H1 (cell line): ENCODE results near the gene GAP43. TPM values are rescaled to one million over a fixed set of nuclear protein-coding genes. Genes with fewer than 3 reads are reported as not detected.

Experiments used
- CTCF ChIA-PET: fragments of 300-600 bp; sonication (Branson Sonifier 250); formaldehyde crosslinking; loops from one replicate; lab custom pipeline; 2021; ENCODE audit not compliant: partially characterized antibody; lab: Charles Lee
- POLR2A ChIA-PET: fragments of 300-600 bp; sonication (Branson Sonifier 250); formaldehyde crosslinking; loops from one replicate; lab custom pipeline; 2021; ENCODE audit warnings: inconsistent platforms; ENCODE audit not compliant: partially characterized antibody; lab: Charles Lee
- DNase-seq, 2 experiments: peaks; one replicate each; pipeline versions ENCODE4 v3.0.0 to v3.0.0-alpha.2; 2010 to 2022; ENCODE audit warnings: low spot score in 2 of 2, low read depth in 1 of 2, mixed read lengths in 1 of 2
- FAIRE-seq: peaks from 2 replicates; lab custom pipeline; 2011; peaks lifted over from hg19 to GRCh38; lab: Jason Lieb, UNC
- H2AFZ ChIP-seq: 2 replicates; pipeline ENCODE4 v1.8.1; 2012; ENCODE audit warnings: low read length, inconsistent platforms
- H2AK5ac ChIP-seq: 2 replicates; pipeline ENCODE4 v1.6.1; 2013; ENCODE audit warnings: low read depth, low read length
- H2BK120ac ChIP-seq: replicated peaks from 2 replicates; pipeline ENCODE3; 2013; ENCODE audit warnings: low read depth, low read length, inconsistent platforms
- H2BK12ac ChIP-seq: 2 replicates; pipeline ENCODE4 v1.6.1; 2013; ENCODE audit warnings: low read depth, low read length
- H2BK15ac ChIP-seq: 2 replicates; pipeline ENCODE4 v1.6.1; 2013; ENCODE audit warnings: low read length
- H2BK20ac ChIP-seq: 2 replicates; pipeline ENCODE4 v1.6.1; 2013; ENCODE audit warnings: low read length
- H2BK5ac ChIP-seq: 2 replicates; pipeline ENCODE4 v1.6.1; 2013; ENCODE audit warnings: low read depth, low read length
- H3K14ac ChIP-seq: 2 replicates; pipeline ENCODE4 v1.6.1; 2013; ENCODE audit warnings: inconsistent platforms; ENCODE audit not compliant: insufficient read length
- H3K18ac ChIP-seq: 2 replicates; pipeline ENCODE4 v1.6.1; 2013; ENCODE audit warnings: low read length; ENCODE audit errors: extremely low read depth
- H3K23ac ChIP-seq: 2 replicates; pipeline ENCODE4 v1.6.1; 2013; ENCODE audit warnings: inconsistent platforms; ENCODE audit not compliant: insufficient read length
- H3K23me2 ChIP-seq: 2 replicates; pipeline ENCODE4 v1.6.1; 2013; ENCODE audit warnings: low read depth, low read length
- H3K27ac ChIP-seq: 2 replicates; pipeline ENCODE4 v1.6.1; 2011; ENCODE audit warnings: low read depth, low read length, inconsistent platforms
- H3K27me3 ChIP-seq, 4 experiments: replicated peaks in 1 of 4; 1 replicate in 1 of 4; 2 replicates in 3 of 4; pipeline versions ENCODE4 v1.6.1 to v1.8.1; 2011 to 2013; ENCODE audit warnings: low read length in 3 of 4, mild to moderate bottlenecking in 3 of 4, inconsistent platforms in 2 of 4, mixed read lengths in 2 of 4, moderate library complexity in 1 of 4; ENCODE audit not compliant: control insufficient read depth in 3 of 4, insufficient read depth in 3 of 4; ENCODE audit errors: extremely low read depth in 1 of 4
- H3K36me3 ChIP-seq, 4 experiments: 2 replicates each; pipeline versions ENCODE4 v1.6.1 to v1.8.1; 2011 to 2013; ENCODE audit warnings: mild to moderate bottlenecking in 4 of 4, low read length in 3 of 4, moderate library complexity in 2 of 4, control low read depth in 1 of 4, inconsistent platforms in 1 of 4; ENCODE audit not compliant: insufficient read depth in 4 of 4, control insufficient read depth in 2 of 4
- H3K4ac ChIP-seq: replicated peaks from 2 replicates; pipeline ENCODE3; 2013; ENCODE audit warnings: low read length, low read depth, mixed read lengths, inconsistent platforms; ENCODE audit not compliant: insufficient read length
- H3K4me1 ChIP-seq, 4 experiments: replicated peaks in 1 of 4; 1 replicate in 1 of 4; 2 replicates in 3 of 4; pipeline versions ENCODE4 v1.6.1 to v1.8.1; 2011 to 2013; ENCODE audit warnings: low read length in 3 of 4, inconsistent platforms in 2 of 4, mixed read lengths in 1 of 4; ENCODE audit not compliant: insufficient read depth in 4 of 4, control insufficient read depth in 3 of 4
- H3K4me2 ChIP-seq, 2 experiments: 2 replicates each; pipeline versions ENCODE4 v1.6.1 to v1.8.1; 2011 to 2013; ENCODE audit warnings: low read depth in 2 of 2, low read length in 2 of 2, control low read depth in 1 of 2, inconsistent platforms in 1 of 2, mild to moderate bottlenecking in 1 of 2; ENCODE audit not compliant: insufficient read depth in 1 of 2
- H3K4me3 ChIP-seq, 4 experiments: fragments of 200-600, 300-600 bp in 1 of 4; sonication (generic), shearing (Covaris generic), sonication (Bioruptor Twin) in 1 of 4; 2 replicates each; pipeline versions ENCODE4 v1.5.1 to v1.8.1; 2011 to 2016; ENCODE audit warnings: low read length in 4 of 4, low read depth in 3 of 4, control low read depth in 2 of 4, inconsistent platforms in 2 of 4, mild to moderate bottlenecking in 2 of 4, mixed read lengths in 1 of 4, moderate library complexity in 1 of 4; ENCODE audit not compliant: insufficient read depth in 2 of 4; ENCODE audit errors: extremely low read depth in 1 of 4
- H3K56ac ChIP-seq: replicated peaks from 2 replicates; pipeline ENCODE3; 2013; ENCODE audit warnings: low read depth, mild to moderate bottlenecking, mixed read lengths, low read length, inconsistent platforms; ENCODE audit not compliant: insufficient read length
- H3K79me1 ChIP-seq: 2 replicates; pipeline ENCODE4 v1.6.1; 2013; ENCODE audit warnings: low read depth, low read length, control low read depth
- H3K79me2 ChIP-seq, 2 experiments: 2 replicates each; pipeline versions ENCODE4 v1.6.1 to v1.8.1; 2012 to 2013; ENCODE audit warnings: low read length in 2 of 2, mild to moderate bottlenecking in 2 of 2, inconsistent platforms in 1 of 2; ENCODE audit not compliant: insufficient read depth in 2 of 2, control insufficient read depth in 1 of 2
- H3K9ac ChIP-seq, 4 experiments: replicated peaks in 1 of 4; 1 replicate in 1 of 4; 2 replicates in 3 of 4; pipeline versions ENCODE4 v1.6.1 to v1.8.1; 2011 to 2013; ENCODE audit warnings: low read depth in 3 of 4, low read length in 3 of 4, control low read depth in 2 of 4, mild to moderate bottlenecking in 2 of 4, moderate library complexity in 2 of 4, inconsistent platforms in 1 of 4; ENCODE audit errors: extremely low read depth in 1 of 4
- H3K9me3 ChIP-seq, 2 experiments: 2 replicates each; pipeline versions ENCODE4 v1.6.1 to v1.8.1; 2012 to 2013; ENCODE audit warnings: mild to moderate bottlenecking in 2 of 2, moderate library complexity in 2 of 2, control low read depth in 1 of 2, inconsistent platforms in 1 of 2, low read depth in 1 of 2, low read length in 1 of 2, mixed read lengths in 1 of 2; ENCODE audit not compliant: insufficient read depth in 2 of 2
- H4K20me1 ChIP-seq, 2 experiments: replicated peaks in 1 of 2; 2 replicates each; pipeline versions ENCODE3 to v1.8.1; 2011 to 2013; ENCODE audit warnings: inconsistent platforms in 2 of 2, low read length in 2 of 2, mild to moderate bottlenecking in 1 of 2; ENCODE audit not compliant: insufficient read depth in 2 of 2, control insufficient read depth in 1 of 2
- H4K5ac ChIP-seq: 2 replicates; pipeline ENCODE4 v1.6.1; 2013; ENCODE audit warnings: low read length, low read depth, mixed read lengths, inconsistent platforms; ENCODE audit not compliant: insufficient read length
- H4K8ac ChIP-seq: 2 replicates; pipeline ENCODE4 v1.8.0; 2013; ENCODE audit warnings: mild to moderate bottlenecking, moderate library complexity, low read length, inconsistent platforms; ENCODE audit not compliant: insufficient read depth; ENCODE audit errors: extremely low read depth
- H4K91ac ChIP-seq: replicated peaks from 2 replicates; pipeline ENCODE3; 2013; ENCODE audit warnings: low read length, mixed read lengths, inconsistent platforms; ENCODE audit not compliant: insufficient read length
- GTF2F1 ChIP-seq: IDR thresholded peaks from 2 replicates; pipeline ENCODE4 v1.6.1; 2012; ENCODE audit warnings: low read depth, low read length, improper control_type of control experiment, borderline replicate concordance
- WGBS, 2 experiments: shearing (Covaris generic) in 1 of 2; methylation state at CpG; one replicate each; pipeline versions ENCODE4 v1.1.6 to v1.1.7; 2013 to 2015; ENCODE audit warnings: low lambda C conversion rate in 2 of 2, mixed read lengths in 2 of 2, inconsistent platforms in 1 of 2, low coverage in 1 of 2, missing lambda C conversion rate in 1 of 2; ENCODE audit not compliant: insufficient replicate concordance in 2 of 2, insufficient coverage in 1 of 2, insufficient read length in 1 of 2; ENCODE audit errors: extremely low coverage in 1 of 2, missing lambda C conversion rate in 1 of 2; 5-methylcytosine and 5-hydroxymethylcytosine counted together
- polyA plus RNA-seq, 7 experiments: library from polyadenylated mRNA; depleted of rRNA in 3 of 7; stranded (reverse) in 5 of 7; unstranded in 2 of 7; fragments of >200 nt in 5 of 7; fragments of 200-250 nt in 2 of 7; gene quantifications; 1 replicate in 5 of 7; 2 replicates in 1 of 7; 4 replicates in 1 of 7; pipeline versions ENCODE4 v1.2.1 to v1.2.3, GENCODE V29; 2011 to 2013; ENCODE audit warnings: missing spikeins in 2 of 7, mixed read lengths in 2 of 7
- total RNA-seq: library from RNA; stranded (reverse); fragmentation: NEBNext Ultra II Directional; extraction: Animal tissue kit (Norgen Biotek cat#: 25700); gene quantifications from 2 replicates; pipeline ENCODE4 v1.2.1, GENCODE V29; 2021
- TF ChIP-seq, protein P1 (sequence below): IDR thresholded peaks from 2 replicates; pipeline ENCODE4 v1.6.1; 2011; ENCODE audit warnings: low read depth, mild to moderate bottlenecking, low read length; ENCODE audit not compliant: insufficient read depth

GAP43 gene
- total and polyA plus RNA-seq, 2 of the 8 experiments (the other 6 are each of a cell fraction or from before 2014, with no cell fraction given) = 11.2 to 21.9 TPM

DNA sequence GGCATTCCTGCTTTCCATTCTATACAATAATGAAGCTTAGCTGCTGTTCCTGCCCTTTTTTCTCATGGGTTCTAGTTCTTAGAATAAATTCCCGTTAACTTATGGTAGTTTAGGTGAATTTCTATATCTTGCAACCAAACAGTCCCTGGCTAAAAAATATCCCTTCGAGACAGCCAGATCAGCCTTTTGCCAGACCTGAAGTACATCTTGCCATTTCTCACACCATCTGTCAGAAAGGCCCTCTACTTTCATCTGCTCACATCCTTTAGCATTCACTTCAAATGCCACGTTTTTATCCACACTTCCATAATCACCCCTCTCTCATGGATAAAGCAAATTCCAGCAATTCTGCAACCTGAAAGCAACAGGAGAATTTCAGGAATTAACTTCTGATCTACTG is 145.4 kb downstream of the GAP43 start:
- no peak overlapping the region for H3K56ac ChIP-seq

More for the DNA sequence above, 145.4 kb downstream of the GAP43 start:
- Histone ChIP-seq H3K79me2 (no peaks in the 10 kb centered on the region), H4K91ac (no peak overlapping the region), H2AK5ac (no peak overlapping the region), H3K9me3 (no peaks in the 10 kb centered on the region), H2BK12ac (no peak overlapping the region), H3K18ac (no peak overlapping the region), H2BK20ac (no peak overlapping the region), H2BK120ac (no peak overlapping the region), H3K4me3 (no peak overlapping the region), H3K27me3 (no peaks in the 10 kb centered on the region), H2AFZ (no peak overlapping the region), H3K23ac (no peak overlapping the region), H4K8ac (no peak overlapping the region), H3K36me3 (no peaks in the 10 kb centered on the region), H2BK15ac (no peak overlapping the region), H3K23me2 (no peaks in the 10 kb centered on the region), H3K79me1 (no peaks in the 10 kb centered on the region), H4K20me1 (no peaks in the 10 kb centered on the region), H3K14ac (no peak overlapping the region), H3K4me1 (peaks cover 0 to 8% (median 1%) of the 10 kb centered on the region in 4 experiments; a peak in 2 of 7 replicates), H2BK5ac (no peak overlapping the region), H3K9ac (no peak overlapping the region), H4K5ac (no peak overlapping the region), H3K4ac (no peak overlapping the region), H3K4me2 (no peak overlapping the region), H3K27ac (no peak overlapping the region)
- 87% methylated on average over 3 of the region's 3 CpGs; no CpG with 5 or more reads in 1 of the 2 experiments for WGBS, 2 experiments
- FAIRE-seq (no peak), DNase-seq (no peak)
- POLR2A ChIA-PET = no interaction called here
- CTCF ChIA-PET = interaction anchor here (1.2 kb wide), 1 partner anchor 16 kb away, joined by 5 read pairs; no protein-coding TSS in a partner anchor
- TF ChIP-seq, protein P1, sequence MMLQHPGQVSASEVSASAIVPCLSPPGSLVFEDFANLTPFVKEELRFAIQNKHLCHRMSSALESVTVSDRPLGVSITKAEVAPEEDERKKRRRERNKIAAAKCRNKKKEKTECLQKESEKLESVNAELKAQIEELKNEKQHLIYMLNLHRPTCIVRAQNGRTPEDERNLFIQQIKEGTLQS = no peak
- no peak for TF ChIP-seq GTF2F1
